Measurements from ENCODE around the gene TGM1.

DNA sequence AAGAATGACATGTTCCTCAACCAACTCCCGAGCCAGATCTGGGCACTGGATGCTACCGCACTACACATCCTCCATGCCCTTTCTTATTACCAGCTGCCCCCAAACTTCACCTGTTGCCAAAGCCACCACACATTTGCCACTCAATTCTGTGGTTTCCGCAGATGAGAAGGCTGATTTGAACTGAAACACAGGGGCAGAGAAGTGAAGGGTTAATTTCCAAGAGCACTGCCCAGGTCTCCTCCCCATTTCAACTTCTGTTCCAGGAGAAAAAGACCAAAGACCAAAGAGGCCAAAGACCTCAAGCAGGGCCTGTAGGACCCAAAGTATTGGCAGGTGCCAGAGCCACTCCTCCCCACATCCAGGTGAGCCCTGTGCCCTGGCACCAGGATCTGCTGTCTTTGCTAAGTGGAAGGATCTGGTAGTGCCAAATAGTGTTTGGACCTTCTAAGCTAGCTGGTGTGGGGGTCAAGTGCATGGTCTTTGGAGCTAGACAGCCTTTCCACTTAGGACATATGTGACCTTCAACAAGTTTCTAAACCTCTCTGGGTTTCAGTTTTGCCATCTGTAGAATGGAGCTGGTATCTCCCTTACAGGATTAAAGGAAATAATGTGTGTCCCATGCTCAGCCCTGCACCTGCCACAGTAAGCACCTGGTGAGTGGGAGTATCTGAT lies 28.6 kb upstream of the TGM1 start:
- no peak for TF ChIP-seq POLR2A (IDR thresholded peaks at IDR 0.05; ENCODE audit: low read depth, low read length)
- TF ChIP-seq PAX5 (IDR thresholded peaks at IDR 0.05; ENCODE audit: insufficient read depth, low read length, severe bottlenecking): no peak
- no peak for TF ChIP-seq POLR2AphosphoS5 (IDR thresholded peaks at IDR 0.05; ENCODE audit: low read depth, low read length)
- TF ChIP-seq TAF1 (IDR thresholded peaks at IDR 0.05; ENCODE audit: low read depth, low read length): no peak

Data from GM12891 (cell line).